Astrocyte (in vitro differentiated cells and primary cell): ENCODE data around the gene OVOL2. TPM values are rescaled to one million over a fixed set of nuclear protein-coding genes. Genes with fewer than 3 reads are reported as not detected.

Experiments
- DNase-seq: peaks from one replicate; pipeline ENCODE4 v3.0.0-alpha.2; 2010; ENCODE audit warnings: low read depth
- FAIRE-seq: peaks from 2 replicates; lab custom pipeline; 2011; peaks lifted over from hg19 to GRCh38; lab: Jason Lieb, UNC
- H2AFZ ChIP-seq: 2 replicates; pipeline ENCODE4 v1.6.0; 2012; ENCODE audit warnings: low read depth, low read length, inconsistent platforms
- H3K27ac ChIP-seq: 2 replicates; pipeline ENCODE4 v1.5.1; 2011; ENCODE audit warnings: low read depth, low read length, inconsistent platforms
- H3K27me3 ChIP-seq: 2 replicates; pipeline ENCODE4 v1.6.0; 2011; ENCODE audit warnings: low read length, inconsistent platforms; ENCODE audit not compliant: insufficient read depth
- H3K36me3 ChIP-seq: 2 replicates; pipeline ENCODE4 v1.5.1; 2011; ENCODE audit warnings: low read length, inconsistent platforms; ENCODE audit not compliant: insufficient read depth
- H3K4me1 ChIP-seq: 2 replicates; pipeline ENCODE4 v1.5.1; 2011; ENCODE audit warnings: low read length, inconsistent platforms; ENCODE audit not compliant: insufficient read depth
- H3K4me2 ChIP-seq: 2 replicates; pipeline ENCODE4 v1.6.0; 2012; ENCODE audit warnings: low read length, inconsistent platforms
- H3K4me3 ChIP-seq: 2 replicates; pipeline ENCODE4 v1.5.1; 2011; ENCODE audit warnings: low read depth, mild to moderate bottlenecking, low read length, inconsistent platforms; ENCODE audit not compliant: insufficient read depth
- H3K79me2 ChIP-seq: 2 replicates; pipeline ENCODE4 v1.6.0; 2012; ENCODE audit warnings: mild to moderate bottlenecking, low read length, inconsistent platforms; ENCODE audit not compliant: insufficient read depth
- H3K9ac ChIP-seq: 2 replicates; pipeline ENCODE4 v1.6.0; 2012; ENCODE audit warnings: mild to moderate bottlenecking, low read length, inconsistent platforms
- H3K9me3 ChIP-seq: 2 replicates; pipeline ENCODE4 v1.5.1; 2012; ENCODE audit warnings: low read depth, mild to moderate bottlenecking, low read length, inconsistent platforms; ENCODE audit not compliant: insufficient read depth
- H4K20me1 ChIP-seq: 2 replicates; pipeline ENCODE4 v1.6.0; 2012; ENCODE audit warnings: low read length, inconsistent platforms; ENCODE audit not compliant: insufficient read depth
- H3K27ac Mint-ChIP-seq: one replicate; pipeline ENCODE4 v1.8.0; 2021; ENCODE audit warnings: mild to moderate bottlenecking, mixed read lengths; ENCODE audit not compliant: unreplicated experiment
- H3K27me3 Mint-ChIP-seq: one replicate; pipeline ENCODE4 v1.8.0; 2021; ENCODE audit warnings: low read depth, mixed read lengths; ENCODE audit not compliant: unreplicated experiment
- H3K36me3 Mint-ChIP-seq: one replicate; pipeline ENCODE4 v1.8.0; 2021; ENCODE audit warnings: low read depth, mixed read lengths; ENCODE audit not compliant: unreplicated experiment
- H3K4me1 Mint-ChIP-seq: one replicate; pipeline ENCODE4 v1.8.0; 2021; ENCODE audit warnings: low read depth, mixed read lengths; ENCODE audit not compliant: unreplicated experiment
- H3K4me3 Mint-ChIP-seq: one replicate; pipeline ENCODE4 v1.8.0; 2021; ENCODE audit warnings: mild to moderate bottlenecking, moderate library complexity, mixed read lengths; ENCODE audit not compliant: unreplicated experiment
- H3K9me3 Mint-ChIP-seq: one replicate; pipeline ENCODE4 v1.8.0; 2021; ENCODE audit warnings: mild to moderate bottlenecking, mixed read lengths; ENCODE audit not compliant: unreplicated experiment
- CTCF ChIP-seq: IDR thresholded peaks from 2 replicates; pipeline ENCODE4 v1.5.1; 2011; ENCODE audit warnings: low read depth, mild to moderate bottlenecking, inconsistent platforms, low read length, moderate library complexity; ENCODE audit not compliant: insufficient read depth
- EZH2 ChIP-seq: IDR thresholded peaks from 2 replicates; pipeline ENCODE4 v1.6.1; 2012; ENCODE audit warnings: mild to moderate bottlenecking, low read length, inconsistent platforms; ENCODE audit not compliant: insufficient read depth
- total RNA-seq: library from RNA; stranded (reverse); gene quantifications from 2 replicates; pipeline ENCODE4 v1.2.1, GENCODE V29; 2021

Gene OVOL2
- total RNA-seq, 1 donor from 2014 or later, result 0.57 TPM

DNA sequence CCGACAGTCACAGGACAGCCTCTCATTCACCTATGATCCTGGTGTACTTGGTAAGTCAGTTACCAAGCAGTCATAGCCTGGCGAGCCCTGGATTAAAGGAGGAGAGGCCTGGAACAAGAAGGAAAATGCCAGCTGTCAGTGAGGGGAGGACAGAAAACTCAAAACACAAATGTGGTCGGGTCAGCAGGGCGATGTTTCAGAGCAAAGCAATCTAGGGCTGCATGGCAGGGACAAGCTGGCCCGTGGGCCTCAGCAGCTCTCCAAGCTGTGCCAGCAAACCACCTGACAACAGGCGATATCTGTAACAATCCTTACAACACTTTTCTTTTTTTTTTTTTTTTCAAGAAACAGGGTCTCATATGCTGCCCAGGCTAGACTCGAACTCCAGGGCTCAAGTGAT is 48.6 kb downstream of the OVOL2 start:
- DNase-seq (no peak), FAIRE-seq (no peak)
- no peaks in the 10 kb centered on the region for H3K27me3 ChIP-seq
- H3K36me3 Mint-ChIP-seq, result no peaks in the 10 kb centered on the region
- no peaks in the 10 kb centered on the region for H3K9me3 Mint-ChIP-seq
- no peaks in the 10 kb centered on the region for H3K4me1 ChIP-seq
- H3K79me2 ChIP-seq, result no peaks in the 10 kb centered on the region
- no peak overlapping the region for H3K4me3 Mint-ChIP-seq
- no peak overlapping the region for H3K4me3 ChIP-seq
- H2AFZ ChIP-seq, result no peak overlapping the region
- no peak overlapping the region for H3K9ac ChIP-seq
- no peaks in the 10 kb centered on the region for H4K20me1 ChIP-seq
- no peak overlapping the region for H3K4me2 ChIP-seq
- no peaks in the 10 kb centered on the region for H3K27me3 Mint-ChIP-seq
- H3K4me1 Mint-ChIP-seq, result no peaks in the 10 kb centered on the region
- TF ChIP-seq CTCF, result no peak
- no peak for TF ChIP-seq EZH2
- no peak overlapping the region for H3K27ac Mint-ChIP-seq
- H3K9me3 ChIP-seq, result no peaks in the 10 kb centered on the region
- no peaks in the 10 kb centered on the region for H3K36me3 ChIP-seq
- no peak overlapping the region for H3K27ac ChIP-seq

DNA sequence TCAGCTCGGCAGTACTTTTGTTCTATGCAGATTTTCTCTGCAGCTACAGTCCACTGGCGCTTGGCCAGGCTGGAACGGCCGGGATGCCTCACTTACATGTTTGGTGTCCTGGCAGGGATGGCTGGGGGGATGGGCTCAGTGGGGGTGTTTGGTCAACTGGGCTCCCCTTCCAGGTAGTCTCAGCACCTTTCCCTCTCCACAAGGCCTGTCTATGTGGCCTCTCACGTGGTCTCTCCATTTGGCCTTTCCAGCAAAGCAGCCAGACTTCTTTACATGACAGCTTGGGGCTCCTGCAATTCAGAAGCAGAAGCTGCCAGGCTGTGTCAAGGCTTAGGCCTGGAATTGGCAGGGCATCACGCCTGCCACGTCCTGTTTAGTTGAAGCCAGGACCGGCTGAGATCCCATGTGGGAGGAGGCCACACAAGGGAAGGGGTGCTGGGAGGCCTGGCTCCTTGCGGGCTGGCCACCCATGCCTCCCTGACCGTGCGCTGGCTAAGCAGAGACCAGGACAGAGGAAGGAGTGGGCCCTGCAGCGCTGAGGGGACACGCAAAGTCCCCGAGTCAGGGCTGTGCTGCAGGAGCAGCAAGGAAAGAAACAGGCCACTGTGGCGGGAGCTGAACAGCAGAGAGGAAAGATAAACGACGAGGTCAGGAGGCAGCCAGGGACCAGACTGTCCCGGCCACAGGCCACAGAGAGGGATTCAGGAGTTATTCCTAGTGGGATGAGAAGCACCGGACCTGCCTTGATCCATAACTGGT is 50.0 kb downstream of the OVOL2 start:
- no peak overlapping the region for H3K27ac ChIP-seq
- Mint-ChIP-seq H3K9me3 (no peaks in the 10 kb centered on the region), H3K27me3 (no peaks in the 10 kb centered on the region), H3K27ac (no peak overlapping the region), H3K36me3 (no peaks in the 10 kb centered on the region), H3K4me3 (no peak overlapping the region), H3K4me1 (no peaks in the 10 kb centered on the region)
- H3K4me1 ChIP-seq, result no peaks in the 10 kb centered on the region
- peak overlapping the region; percentile 39 for H2AFZ ChIP-seq
- no peaks in the 10 kb centered on the region for H3K79me2 ChIP-seq
- H3K9me3 ChIP-seq, result no peaks in the 10 kb centered on the region
- H3K4me2 ChIP-seq, result no peak overlapping the region
- no peak overlapping the region for H3K4me3 ChIP-seq
- DNase-seq (no peak), FAIRE-seq (no peak)
- H3K9ac ChIP-seq, result no peak overlapping the region
- no peak for TF ChIP-seq EZH2
- no peak for TF ChIP-seq CTCF
- H3K27me3 ChIP-seq, result no peaks in the 10 kb centered on the region
- H4K20me1 ChIP-seq, result no peaks in the 10 kb centered on the region
- H3K36me3 ChIP-seq, result no peaks in the 10 kb centered on the region

DNA sequence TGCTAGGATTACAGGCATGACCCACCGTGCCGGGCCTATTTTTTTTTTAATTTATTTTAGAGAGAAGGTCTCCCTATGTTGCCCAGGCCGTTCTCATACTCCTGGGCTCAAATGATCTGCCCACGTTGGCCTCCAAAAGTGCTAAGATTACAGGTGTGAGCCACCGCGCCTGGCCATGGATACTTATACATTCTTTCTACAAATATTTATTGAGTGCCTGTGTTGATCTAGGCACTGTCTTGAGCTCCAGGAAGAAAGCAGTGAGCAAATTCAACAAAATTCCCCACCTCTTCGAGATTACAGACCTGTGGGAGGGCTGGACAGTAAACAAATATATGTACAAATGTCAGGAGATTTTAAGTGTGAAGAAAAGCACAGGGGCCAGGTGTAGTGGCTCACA is 51.0 kb downstream of the OVOL2 start:
- H3K4me2 ChIP-seq, result no peak overlapping the region
- H3K36me3 ChIP-seq, result no peaks in the 10 kb centered on the region
- TF ChIP-seq EZH2 (no peak), CTCF (no peak)
- FAIRE-seq, result no peak
- H3K27me3 ChIP-seq, result no peaks in the 10 kb centered on the region
- no peak overlapping the region for H3K27ac ChIP-seq
- no peak for DNase-seq
- Mint-ChIP-seq H3K9me3 (no peaks in the 10 kb centered on the region), H3K27me3 (no peaks in the 10 kb centered on the region), H3K36me3 (no peaks in the 10 kb centered on the region), H3K4me3 (no peak overlapping the region), H3K4me1 (peaks cover under 1% of the 10 kb centered on the region), H3K27ac (no peak overlapping the region)
- no peak overlapping the region for H3K4me3 ChIP-seq
- H3K4me1 ChIP-seq, result peaks cover 2% of the 10 kb centered on the region
- no peaks in the 10 kb centered on the region for H3K9me3 ChIP-seq
- H4K20me1 ChIP-seq, result no peaks in the 10 kb centered on the region
- H2AFZ ChIP-seq, result no peak overlapping the region
- H3K9ac ChIP-seq, result no peak overlapping the region
- H3K79me2 ChIP-seq, result no peaks in the 10 kb centered on the region
